OCI-LY3 (cell line): Measurements from ENCODE around the gene UBE2QL1.

Source experiments
- EZH2phosphoT487 ChIP-seq: fragments of 200-600 bp; shearing (Covaris generic); IDR thresholded peaks from 2 replicates; pipeline ENCODE4 v1.6.1; 2018; ENCODE audit warnings: antibody characterized with exemption, mixed run types, low read depth
- TF ChIP-seq, protein P1 (sequence below): fragments of 200-600, 300-600 bp; sonication (generic); IDR thresholded peaks from 2 replicates; pipeline ENCODE4 v1.5.1; 2014; ENCODE audit warnings: antibody characterized with exemption, low read length, low read depth

- TF ChIP-seq, protein P1, sequence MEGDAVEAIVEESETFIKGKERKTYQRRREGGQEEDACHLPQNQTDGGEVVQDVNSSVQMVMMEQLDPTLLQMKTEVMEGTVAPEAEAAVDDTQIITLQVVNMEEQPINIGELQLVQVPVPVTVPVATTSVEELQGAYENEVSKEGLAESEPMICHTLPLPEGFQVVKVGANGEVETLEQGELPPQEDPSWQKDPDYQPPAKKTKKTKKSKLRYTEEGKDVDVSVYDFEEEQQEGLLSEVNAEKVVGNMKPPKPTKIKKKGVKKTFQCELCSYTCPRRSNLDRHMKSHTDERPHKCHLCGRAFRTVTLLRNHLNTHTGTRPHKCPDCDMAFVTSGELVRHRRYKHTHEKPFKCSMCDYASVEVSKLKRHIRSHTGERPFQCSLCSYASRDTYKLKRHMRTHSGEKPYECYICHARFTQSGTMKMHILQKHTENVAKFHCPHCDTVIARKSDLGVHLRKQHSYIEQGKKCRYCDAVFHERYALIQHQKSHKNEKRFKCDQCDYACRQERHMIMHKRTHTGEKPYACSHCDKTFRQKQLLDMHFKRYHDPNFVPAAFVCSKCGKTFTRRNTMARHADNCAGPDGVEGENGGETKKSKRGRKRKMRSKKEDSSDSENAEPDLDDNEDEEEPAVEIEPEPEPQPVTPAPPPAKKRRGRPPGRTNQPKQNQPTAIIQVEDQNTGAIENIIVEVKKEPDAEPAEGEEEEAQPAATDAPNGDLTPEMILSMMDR, result no peak
- no peak for TF ChIP-seq EZH2phosphoT487
Measured at GRCh38 chr5:6503342-6503741, 54.7 kb downstream of the UBE2QL1 start.
